Esophagus (tissue), 2 donors: Measurements from ENCODE around the gene KHDC4. TPM values are rescaled to one million over a fixed set of nuclear protein-coding genes. Genes with fewer than 3 reads are reported as not detected.

ENCODE experiments used
- H3K27ac ChIP-seq, 2 donors: one replicate each; pipeline ENCODE4 v1.5.1; 2013; ENCODE audit warnings: low read depth in 2 of 2, mild to moderate bottlenecking in 2 of 2, inconsistent platforms in 1 of 2, low read length in 1 of 2, moderate library complexity in 1 of 2
- H3K27me3 ChIP-seq, 2 donors: one replicate each; pipeline ENCODE4 v1.6.1; 2013; ENCODE audit warnings: low read length in 2 of 2, control low read depth in 1 of 2, mild to moderate bottlenecking in 1 of 2; ENCODE audit not compliant: insufficient read depth in 2 of 2, control insufficient read depth in 1 of 2
- H3K36me3 ChIP-seq, 2 donors: one replicate each; pipeline ENCODE4 v1.6.1; 2013; ENCODE audit warnings: low read length in 1 of 2; ENCODE audit not compliant: control insufficient read depth in 2 of 2, insufficient read depth in 2 of 2
- H3K4me1 ChIP-seq, 2 donors: one replicate each; pipeline ENCODE4 v1.6.1; 2013; ENCODE audit warnings: low read length in 1 of 2; ENCODE audit not compliant: control insufficient read depth in 2 of 2, insufficient read depth in 2 of 2
- H3K4me3 ChIP-seq, 2 donors: one replicate each; pipeline ENCODE4 v1.5.1; 2013; ENCODE audit warnings: low read length in 2 of 2, mild to moderate bottlenecking in 2 of 2, low read depth in 1 of 2, moderate library complexity in 1 of 2
- H3K9me3 ChIP-seq, 2 donors: one replicate each; pipeline ENCODE4 v1.6.1; 2013; ENCODE audit warnings: mild to moderate bottlenecking in 2 of 2, low read depth in 1 of 2, low read length in 1 of 2, moderate library complexity in 1 of 2; ENCODE audit not compliant: control insufficient read depth in 2 of 2, insufficient read depth in 1 of 2
- WGBS, 2 donors: extraction: QIAGEN DNeasy Blood & Tissue Kit; methylation state at CpG; one replicate each; pipeline ENCODE4 v1.1.7; 2013; 5-methylcytosine and 5-hydroxymethylcytosine counted together
- polyA plus RNA-seq, 2 donors: library from polyadenylated mRNA; stranded (reverse); fragments of 200-250 nt; gene quantifications; one replicate each; pipeline ENCODE4 v1.2.3, GENCODE V29; 2013
- donor health status: healthy with polysubstance abuse.
- donor health status: Bipolar disorder and iron deficiency.

The KHDC4 gene
- polyA plus RNA-seq, 2 donors: 11.9 to 29.6 TPM

DNA sequence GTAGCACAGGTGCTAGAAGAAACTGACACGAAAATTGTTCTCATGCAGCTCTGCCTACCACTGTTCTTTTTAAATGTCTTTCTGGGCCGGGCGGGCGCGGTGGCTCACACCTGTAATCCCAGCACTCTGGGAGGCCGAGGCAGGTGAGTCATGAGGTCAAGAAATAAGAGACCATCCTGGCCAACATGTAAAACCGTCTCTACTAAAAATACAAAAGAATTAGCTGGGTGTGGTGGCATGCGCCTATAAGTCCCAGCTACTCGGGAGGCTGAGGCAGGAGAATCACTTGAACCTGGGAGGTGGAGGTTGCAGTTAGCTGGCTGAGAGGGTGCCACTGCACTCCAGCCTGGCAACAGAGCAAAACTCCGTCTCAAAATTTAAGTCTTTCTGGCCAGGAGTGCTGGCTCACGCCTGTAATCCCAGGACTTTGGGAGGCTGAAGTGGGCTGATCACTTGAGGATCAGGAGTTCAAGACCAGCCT, 22.1 kb downstream of the KHDC4 start:
- 75 to 76% methylated on average over 11 of the region's 11 CpGs for WGBS, 2 donors
- no peak overlapping the region for H3K4me3 ChIP-seq

DNA sequence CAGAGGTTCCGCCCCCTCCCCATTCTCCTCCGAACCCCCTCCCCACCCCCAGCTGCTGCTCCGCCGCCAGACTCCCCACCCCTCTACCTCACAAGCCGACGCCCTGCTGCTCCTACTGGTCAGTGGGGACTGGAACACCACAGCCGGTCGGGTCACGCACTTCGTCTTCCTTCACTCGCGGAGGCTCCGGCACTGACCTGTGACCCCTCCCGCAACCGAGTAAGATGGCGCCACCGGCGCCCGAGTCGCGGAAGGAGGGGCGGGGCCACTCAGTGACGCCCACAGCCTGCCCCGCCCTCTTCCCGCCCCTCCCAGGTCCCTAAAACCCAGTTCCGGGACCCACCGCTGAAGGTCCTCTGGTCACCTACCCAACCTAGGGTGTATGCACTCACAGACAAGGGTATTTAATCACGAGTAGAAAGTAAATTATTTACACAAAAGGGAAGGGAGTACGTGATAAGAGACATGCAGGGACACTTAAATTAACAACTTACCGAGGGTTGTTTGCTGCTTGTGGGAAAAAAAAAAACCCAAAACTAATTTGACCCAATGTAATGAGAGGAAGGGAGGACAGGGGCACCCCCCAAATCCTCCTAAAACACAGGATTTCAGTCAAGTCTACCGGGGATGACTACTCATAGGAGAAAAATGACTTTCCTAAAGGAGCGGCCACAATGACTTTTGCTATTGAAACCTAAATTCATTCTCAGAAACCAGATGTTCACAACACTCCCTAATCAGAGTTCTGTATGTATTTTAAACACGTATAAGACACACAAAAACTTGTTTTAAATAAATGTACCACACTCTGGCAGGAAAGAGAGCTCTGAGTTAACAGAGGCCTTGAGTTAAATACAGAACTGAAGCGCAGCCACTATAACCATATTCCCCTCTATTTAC, 22.8 kb downstream of the KHDC4 start, which contains the start of gene RIT1:
RIT1 (minus strand) TSS at position 194 of the 900 bp plus-strand sequence. CDS start 588 bp downstream, outside the sequence.
- Histone ChIP-seq H3K4me1 (no peaks in the 10 kb centered on the region), H3K27ac (peak within 1 kb of the TSS; percentile 88 to 96), H3K9me3 (no peaks in the 10 kb centered on the region), H3K36me3 (peaks cover 0 to 3% of the 10 kb centered on the region in 2 donors), H3K27me3 (no peaks in the 10 kb centered on the region), H3K4me3 (peak within 1 kb of the TSS; percentile 61 to 93)
- 6% methylated on average over 34 of the region's 34 CpGs for WGBS, 2 donors

More for the DNA sequence above, 22.1 kb downstream of the KHDC4 start:
- no peaks in the 10 kb centered on the region for H3K9me3 ChIP-seq
- H3K36me3 ChIP-seq: peaks cover 0 to 2% of the 10 kb centered on the region in 2 donors
- H3K27me3 ChIP-seq: no peaks in the 10 kb centered on the region
- H3K27ac ChIP-seq: peak overlapping the region; percentile 73 to 88
- no peaks in the 10 kb centered on the region for H3K4me1 ChIP-seq

DNA sequence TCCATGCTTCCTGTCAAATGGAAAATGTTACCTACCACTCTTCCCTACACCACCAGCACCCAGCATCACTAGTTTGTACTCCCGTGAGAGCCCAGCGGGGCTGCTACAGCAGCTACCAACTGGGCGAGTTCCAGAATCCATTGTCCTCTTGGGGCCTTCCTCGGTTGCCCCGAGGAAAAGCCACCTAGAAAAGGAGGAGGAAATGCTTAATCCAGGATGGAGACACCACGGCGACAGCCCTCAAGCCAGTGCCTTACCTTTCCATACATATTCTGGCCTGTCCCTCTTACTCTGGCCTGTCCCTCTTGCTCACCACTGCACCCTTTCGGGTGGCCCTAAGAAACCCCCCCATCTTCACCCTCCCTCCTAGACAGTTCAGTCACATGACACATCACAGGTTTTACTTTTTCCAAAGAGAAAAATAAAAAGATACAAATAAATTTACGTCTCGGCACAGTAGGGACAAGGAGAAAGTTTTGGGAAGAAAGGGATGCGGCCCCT, 23.5 kb downstream of the KHDC4 start:
- no peaks in the 10 kb centered on the region for H3K9me3 ChIP-seq
- H3K4me3 ChIP-seq: peak overlapping the region; percentile 61 to 93
- no peaks in the 10 kb centered on the region for H3K27me3 ChIP-seq
- 1 to 2% methylated on average over 11 of the region's 11 CpGs for WGBS, 2 donors
- H3K4me1 ChIP-seq: no peaks in the 10 kb centered on the region
- peak overlapping the region; percentile 88 to 96 for H3K27ac ChIP-seq
- peaks cover 0 to 3% of the 10 kb centered on the region in 2 donors for H3K36me3 ChIP-seq

DNA sequence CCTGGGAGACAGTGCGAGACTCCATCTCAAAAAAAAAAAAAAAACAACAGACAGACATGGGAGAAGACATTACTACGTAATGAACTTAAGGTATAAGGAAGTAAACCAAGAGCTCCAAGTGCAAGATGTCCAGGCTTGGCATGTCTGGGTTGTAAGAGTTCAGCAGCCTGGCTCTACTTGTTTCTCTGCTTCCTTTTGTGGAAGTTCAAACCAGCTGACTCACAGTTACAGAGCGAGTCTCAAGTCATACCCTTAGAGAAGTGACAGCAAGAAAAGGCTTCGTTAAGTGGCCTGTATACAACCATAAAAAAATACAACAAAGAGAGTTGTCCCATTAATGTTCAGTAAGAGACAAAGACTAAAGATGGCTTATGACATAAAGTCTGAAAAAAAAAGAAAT, 24.3 kb downstream of the KHDC4 start:
- 47 to 65% methylated on average over 4 of the region's 4 CpGs for WGBS, 2 donors
- Histone ChIP-seq H3K9me3 (no peaks in the 10 kb centered on the region), H3K27me3 (no peaks in the 10 kb centered on the region), H3K27ac (peak overlapping the region; percentile 53 to 76), H3K4me3 (peak overlapping the region; percentile 7 to 93), H3K36me3 (peaks cover 0 to 3% of the 10 kb centered on the region in 2 donors), H3K4me1 (no peaks in the 10 kb centered on the region)

DNA sequence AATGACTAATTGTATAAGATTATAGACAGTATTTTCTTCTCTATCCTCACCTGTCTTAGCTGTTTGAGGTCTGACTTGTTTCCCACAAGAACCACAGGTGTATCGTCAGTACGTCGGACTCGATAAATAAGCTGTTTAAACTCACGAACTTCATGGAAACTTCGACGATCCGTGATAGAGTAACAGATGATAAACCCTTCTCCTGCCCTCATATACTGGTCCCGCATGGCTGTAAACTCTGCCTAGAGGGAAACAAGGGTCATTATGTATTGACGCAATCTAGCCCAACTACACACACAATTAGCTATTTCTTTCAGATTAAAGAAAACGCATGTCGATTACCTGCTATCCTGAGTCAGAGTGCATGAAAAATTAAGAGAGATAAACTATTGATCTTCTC, 30.0 kb downstream of the KHDC4 start:
- no peak overlapping the region for H3K4me3 ChIP-seq
- peaks cover 16 to 20% of the 10 kb centered on the region in 2 donors for H3K36me3 ChIP-seq
- no peak overlapping the region for H3K27ac ChIP-seq
- no peaks in the 10 kb centered on the region for H3K4me1 ChIP-seq
- 86 to 97% methylated on average over 12 of the region's 12 CpGs for WGBS, 2 donors
- no peaks in the 10 kb centered on the region for H3K9me3 ChIP-seq
- H3K27me3 ChIP-seq: no peaks in the 10 kb centered on the region

DNA sequence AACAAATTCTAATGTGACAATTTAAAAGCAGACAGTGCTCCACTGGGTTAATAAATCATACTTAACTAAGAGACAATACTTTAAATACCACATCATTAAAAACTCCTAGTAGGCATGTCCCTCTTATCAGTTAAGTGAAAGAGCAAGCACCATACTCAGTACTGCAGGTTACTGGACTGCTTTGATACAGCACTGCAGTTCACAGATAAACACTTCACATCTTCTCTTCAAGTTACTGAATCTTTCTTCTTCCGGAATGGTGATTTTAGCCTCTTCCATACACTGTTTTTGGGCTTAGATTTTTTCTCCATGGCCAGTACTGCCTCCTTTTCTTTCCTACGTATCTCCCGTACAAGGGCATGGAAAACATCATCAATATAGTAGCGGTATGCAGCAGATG, 34.1 kb downstream of the KHDC4 start:
- WGBS, 2 donors: 88 to 89% methylated on average over 4 of the region's 4 CpGs
- Histone ChIP-seq H3K27me3 (no peaks in the 10 kb centered on the region), H3K27ac (no peak overlapping the region), H3K4me1 (no peaks in the 10 kb centered on the region), H3K36me3 (peaks cover 22 to 24% of the 10 kb centered on the region in 2 donors), H3K4me3 (no peak overlapping the region), H3K9me3 (no peaks in the 10 kb centered on the region)

DNA sequence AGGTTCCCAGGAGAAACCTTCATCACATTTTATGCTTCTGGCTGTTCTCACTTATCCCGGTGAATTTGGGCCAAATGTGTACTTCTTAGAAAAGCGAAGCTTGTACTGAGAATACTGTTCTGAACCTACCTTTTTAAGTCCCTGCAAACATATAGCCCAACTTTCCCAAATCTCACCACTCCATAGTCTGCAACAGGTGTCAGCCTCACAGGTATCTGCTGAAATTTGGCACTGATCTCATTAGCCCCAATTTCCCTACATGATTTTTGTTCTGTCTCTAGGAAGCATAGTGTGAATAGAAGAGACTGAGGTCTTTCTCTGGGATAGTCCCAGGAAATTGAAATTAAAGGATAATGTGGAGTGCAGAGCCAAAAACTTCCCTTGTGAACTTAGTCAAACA, 34.5 kb downstream of the KHDC4 start:
- no peak overlapping the region for H3K27ac ChIP-seq
- peaks cover 22 to 23% of the 10 kb centered on the region in 2 donors for H3K36me3 ChIP-seq
- H3K4me1 ChIP-seq: no peaks in the 10 kb centered on the region
- no peaks in the 10 kb centered on the region for H3K9me3 ChIP-seq
- no peaks in the 10 kb centered on the region for H3K27me3 ChIP-seq
- WGBS, 2 donors: 94 to 95% methylated on average over 2 of the region's 2 CpGs
- no peak overlapping the region for H3K4me3 ChIP-seq

DNA sequence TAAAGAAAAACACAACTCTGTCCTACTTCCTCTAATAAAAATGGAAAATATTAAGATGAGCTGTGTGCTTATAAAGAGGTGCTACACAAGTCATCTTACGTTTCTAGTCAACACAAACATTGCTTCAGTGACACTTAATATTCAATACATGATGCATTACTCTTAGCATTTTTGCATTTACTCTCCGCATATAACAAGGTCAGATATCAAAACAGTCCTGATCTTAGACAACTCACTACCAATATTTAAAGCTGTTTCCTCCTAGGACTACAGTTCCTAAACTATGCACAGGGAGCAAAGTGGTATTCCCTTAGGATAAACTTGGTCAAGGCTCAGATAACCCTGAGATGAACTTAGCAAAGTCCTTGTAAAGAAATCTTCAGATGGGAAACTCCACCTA, 35.3 kb downstream of the KHDC4 start:
- Histone ChIP-seq H3K4me3 (no peak overlapping the region), H3K27me3 (no peaks in the 10 kb centered on the region), H3K27ac (no peak overlapping the region), H3K9me3 (no peaks in the 10 kb centered on the region), H3K4me1 (no peaks in the 10 kb centered on the region), H3K36me3 (peaks cover 16 to 18% of the 10 kb centered on the region in 2 donors)
- WGBS, 2 donors: 76 to 82% methylated on average over 2 of the region's 2 CpGs

DNA sequence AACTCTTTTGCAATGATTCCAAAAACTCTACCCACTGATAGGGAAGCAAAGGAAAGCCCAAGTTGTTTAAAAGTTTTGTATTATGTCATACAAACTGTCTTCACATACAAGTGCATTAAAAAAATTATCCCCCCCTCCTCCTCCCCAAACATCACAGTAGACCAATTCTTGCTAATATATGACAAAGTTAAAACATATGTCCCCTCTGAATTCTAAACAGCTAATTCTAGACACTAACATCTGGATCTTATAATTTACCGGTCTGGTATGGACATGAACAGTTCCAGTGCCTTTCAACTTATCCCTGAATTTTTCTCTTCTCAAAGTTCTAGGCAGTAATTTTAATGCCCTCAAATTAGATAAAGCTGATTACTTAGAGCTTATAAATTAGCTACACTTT, 36.5 kb downstream of the KHDC4 start:
- WGBS, 2 donors: 84 to 91% methylated on average over 1 of the region's 1 CpG
- no peak overlapping the region for H3K4me3 ChIP-seq
- H3K36me3 ChIP-seq: peaks cover 14% of the 10 kb centered on the region in 2 donors
- no peaks in the 10 kb centered on the region for H3K9me3 ChIP-seq
- no peaks in the 10 kb centered on the region for H3K4me1 ChIP-seq
- no peak overlapping the region for H3K27ac ChIP-seq
- no peaks in the 10 kb centered on the region for H3K27me3 ChIP-seq
